Suprapubic skin (tissue), 4 donors: ENCODE results near the gene AKAP8. TPM values are rescaled to one million over a fixed set of nuclear protein-coding genes. Genes with fewer than 3 reads are reported as not detected.

ENCODE experiments used
- DNase-seq, 2 donors: peaks; one replicate each; pipeline ENCODE4 v3.0.0-alpha.2; 2019; ENCODE audit warnings: low spot score in 2 of 2
- H3K27ac ChIP-seq: fragments of 200-600 bp; sonication (generic); one replicate; pipeline ENCODE4 v1.5.1; 2019
- H3K27me3 ChIP-seq: fragments of 200-600 bp; sonication (generic); one replicate; pipeline ENCODE4 v1.5.1; 2019
- H3K36me3 ChIP-seq: fragments of 200-600 bp; sonication (generic); one replicate; pipeline ENCODE4 v1.5.1; 2019
- H3K4me1 ChIP-seq: fragments of 200-600 bp; sonication (generic); one replicate; pipeline ENCODE4 v1.5.1; 2019
- H3K4me3 ChIP-seq: fragments of 200-600 bp; sonication (generic); one replicate; pipeline ENCODE4 v1.5.1; 2019; ENCODE audit warnings: mild to moderate bottlenecking
- H3K9me3 ChIP-seq: fragments of 200-600 bp; sonication (generic); one replicate; pipeline ENCODE4 v1.5.1; 2019
- EP300 ChIP-seq: sonication (generic); formaldehyde crosslinking; IDR thresholded peaks from one replicate; pipeline ENCODE4 v1.6.1; 2017; ENCODE audit warnings: antibody characterized with exemption
- POLR2A ChIP-seq, 2 donors: fragments of 450-650 bp; IDR thresholded peaks; one replicate each; pipeline ENCODE4 v1.6.1; 2017; ENCODE audit warnings: antibody characterized with exemption in 2 of 2, mild to moderate bottlenecking in 2 of 2, moderate library complexity in 2 of 2
- POLR2AphosphoS5 ChIP-seq, 3 donors: sonication (generic); formaldehyde crosslinking; IDR thresholded peaks; one replicate each; pipeline ENCODE4 v1.6.1; 2017; ENCODE audit warnings: antibody characterized with exemption in 3 of 3
- WGBS: methylation state at CpG from one replicate; pipeline ENCODE4 v1.1.5; 2018; 5-methylcytosine and 5-hydroxymethylcytosine counted together
- total RNA-seq, 4 donors: library from RNA; depleted of rRNA; stranded (reverse); fragments of >200 nt; gene quantifications; one replicate each; pipeline ENCODE4 v1.1.0, GENCODE V29; 2016
- TF ChIP-seq, protein P1 (sequence below), 2 donors: fragments of 200-600 bp in 1 of 2; fragments of 450-650 bp in 1 of 2; sonication (generic) in 1 of 2; IDR thresholded peaks; one replicate each; pipeline ENCODE4 v1.5.1; 2016 to 2019; ENCODE audit warnings: antibody characterized with exemption in 2 of 2, mild to moderate bottlenecking in 1 of 2, moderate library complexity in 1 of 2

Gene AKAP8
- 10 to 100 TPM; 25.3 to 77.9 (median 41.6) TPM for total RNA-seq

DNA sequence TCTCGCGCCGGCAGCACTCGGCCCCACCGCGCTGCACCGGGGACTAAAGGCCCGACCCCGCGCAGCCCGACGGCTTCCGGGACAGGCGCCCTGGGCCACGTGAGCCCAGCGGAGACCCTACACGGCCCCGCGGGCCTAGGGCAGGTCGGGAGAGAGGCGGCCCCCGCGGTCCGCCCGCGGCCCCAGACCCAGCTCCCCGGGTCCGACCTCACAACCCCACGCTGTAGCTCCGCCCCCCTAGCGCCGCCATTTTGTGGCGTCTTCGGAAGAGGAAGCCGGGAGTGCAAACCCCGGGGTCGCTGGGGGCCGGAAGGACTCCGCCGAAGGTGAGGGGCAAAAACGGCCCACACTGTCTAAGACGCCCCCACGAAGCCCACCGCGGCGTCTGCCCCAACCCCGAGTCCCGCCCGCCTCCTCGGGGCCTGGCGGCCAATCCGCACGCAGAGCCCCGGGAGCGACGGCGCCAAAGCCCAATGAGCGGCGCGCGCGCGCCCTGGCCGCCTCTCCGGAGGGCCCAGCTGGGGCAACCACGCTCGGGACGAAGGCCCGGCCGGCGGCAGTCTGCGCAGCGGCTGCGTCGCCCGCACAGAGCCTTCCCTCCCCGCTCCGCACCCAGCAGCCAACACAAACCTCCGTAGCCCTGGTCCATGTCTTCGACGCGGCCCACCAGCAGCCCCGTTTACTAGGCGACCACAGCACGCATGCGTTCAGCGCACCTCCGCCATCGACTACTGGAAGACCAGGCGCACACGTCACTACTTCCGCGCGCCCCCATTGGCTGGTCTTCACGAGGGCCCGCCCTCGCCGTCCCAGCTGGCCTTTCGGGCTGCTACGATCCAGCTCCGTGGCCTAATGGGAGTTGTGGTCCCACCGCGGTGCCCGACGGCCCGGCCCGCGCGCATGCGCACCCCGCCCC lies at the start of gene AKAP8:
AKAP8 (minus strand) TSS at position 705 of the 916 bp plus-strand sequence; CDS start at position 649, 56 bp downstream.
- H3K4me3 ChIP-seq: peak within 1 kb of the TSS; percentile 65
- H3K27me3 ChIP-seq: no peaks in the 10 kb centered on the region
- peaks cover 53% of the 10 kb centered on the region for H3K4me1 ChIP-seq
- under 1% methylated on average over 26 of the region's 111 CpGs for WGBS
- H3K27ac ChIP-seq: peak within 1 kb of the TSS; percentile 92
- no peaks in the 10 kb centered on the region for H3K9me3 ChIP-seq
- peaks cover 6% of the 10 kb centered on the region for H3K36me3 ChIP-seq
- TF ChIP-seq, protein P1, sequence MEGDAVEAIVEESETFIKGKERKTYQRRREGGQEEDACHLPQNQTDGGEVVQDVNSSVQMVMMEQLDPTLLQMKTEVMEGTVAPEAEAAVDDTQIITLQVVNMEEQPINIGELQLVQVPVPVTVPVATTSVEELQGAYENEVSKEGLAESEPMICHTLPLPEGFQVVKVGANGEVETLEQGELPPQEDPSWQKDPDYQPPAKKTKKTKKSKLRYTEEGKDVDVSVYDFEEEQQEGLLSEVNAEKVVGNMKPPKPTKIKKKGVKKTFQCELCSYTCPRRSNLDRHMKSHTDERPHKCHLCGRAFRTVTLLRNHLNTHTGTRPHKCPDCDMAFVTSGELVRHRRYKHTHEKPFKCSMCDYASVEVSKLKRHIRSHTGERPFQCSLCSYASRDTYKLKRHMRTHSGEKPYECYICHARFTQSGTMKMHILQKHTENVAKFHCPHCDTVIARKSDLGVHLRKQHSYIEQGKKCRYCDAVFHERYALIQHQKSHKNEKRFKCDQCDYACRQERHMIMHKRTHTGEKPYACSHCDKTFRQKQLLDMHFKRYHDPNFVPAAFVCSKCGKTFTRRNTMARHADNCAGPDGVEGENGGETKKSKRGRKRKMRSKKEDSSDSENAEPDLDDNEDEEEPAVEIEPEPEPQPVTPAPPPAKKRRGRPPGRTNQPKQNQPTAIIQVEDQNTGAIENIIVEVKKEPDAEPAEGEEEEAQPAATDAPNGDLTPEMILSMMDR (IDR thresholded peaks at IDR 0.05): no peak
- TF ChIP-seq POLR2AphosphoS5 (IDR thresholded peaks at IDR 0.05): peak; percentile 16 to 96 (median 91)
- TF ChIP-seq POLR2A (IDR thresholded peaks at IDR 0.05): peak; percentile 73 to 81
- no peak for TF ChIP-seq EP300
- DNase-seq: peak; percentile 98 to 99

DNA sequence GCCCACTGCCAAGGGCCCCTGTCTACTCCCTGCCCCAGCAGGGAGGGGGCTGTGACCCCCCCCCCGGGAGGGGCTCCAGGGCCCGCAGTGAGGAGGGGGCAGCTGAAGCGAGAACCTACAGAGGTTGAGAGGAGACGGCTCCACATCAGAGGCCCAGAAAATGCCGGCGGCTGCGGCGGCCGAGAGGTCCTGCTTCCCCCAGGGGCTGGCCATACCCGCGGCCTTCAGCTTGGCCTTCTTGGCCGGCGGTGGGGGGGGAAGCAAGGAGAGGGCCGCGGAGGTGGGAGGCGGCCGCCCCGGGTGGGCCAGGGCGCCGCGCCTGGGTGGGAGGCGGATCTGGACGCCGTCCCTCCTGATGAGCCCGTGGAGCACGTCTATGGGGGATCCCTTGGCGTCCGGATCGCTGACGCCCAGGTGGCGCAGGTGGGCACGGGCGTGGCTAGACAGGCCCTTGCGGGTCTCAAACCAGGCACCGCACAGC lies 48.4 kb upstream of the AKAP8 start:
- Histone ChIP-seq H3K4me3 (no peak overlapping the region), H3K4me1 (peaks cover 32% of the 10 kb centered on the region), H3K9me3 (no peaks in the 10 kb centered on the region), H3K36me3 (peaks cover 69% of the 10 kb centered on the region), H3K27ac (no peak overlapping the region), H3K27me3 (no peaks in the 10 kb centered on the region)
- 91% methylated on average over 8 of the region's 35 CpGs for WGBS
- no peak for DNase-seq
- TF ChIP-seq EP300 (no peak), POLR2AphosphoS5 (IDR thresholded peaks at IDR 0.05) (no peak), POLR2A (IDR thresholded peaks at IDR 0.05) (no peak)
- TF ChIP-seq, protein P1 (IDR thresholded peaks at IDR 0.05): no peak

DNA sequence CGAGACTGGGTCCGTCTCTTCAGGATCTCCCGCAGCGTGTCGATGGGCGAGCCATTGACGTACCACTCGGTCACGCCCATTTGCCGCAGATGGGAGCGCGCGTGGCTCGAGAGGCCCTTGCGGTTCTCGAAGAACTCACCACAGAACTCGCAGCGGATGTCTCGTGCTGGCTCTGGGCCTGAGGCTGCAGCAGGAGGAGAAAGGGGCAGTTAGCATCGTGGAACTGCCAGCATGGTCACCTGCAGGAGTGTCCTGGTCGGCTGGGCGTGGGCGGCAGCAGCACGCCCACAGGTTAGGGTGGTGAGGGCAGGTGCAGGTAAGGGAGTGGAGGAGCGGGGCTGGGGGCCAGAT lies 47.7 kb upstream of the AKAP8 start:
- no peak for DNase-seq
- Histone ChIP-seq H3K36me3 (peaks cover 76% of the 10 kb centered on the region), H3K27ac (no peak overlapping the region), H3K27me3 (no peaks in the 10 kb centered on the region), H3K9me3 (no peaks in the 10 kb centered on the region), H3K4me1 (peaks cover 31% of the 10 kb centered on the region), H3K4me3 (no peak overlapping the region)
- TF ChIP-seq, protein P1 (IDR thresholded peaks at IDR 0.05): no peak
- TF ChIP-seq POLR2AphosphoS5 (IDR thresholded peaks at IDR 0.05) (no peak), EP300 (no peak), POLR2A (IDR thresholded peaks at IDR 0.05) (no peak)
- 97% methylated on average over 24 of the region's 25 CpGs for WGBS

DNA sequence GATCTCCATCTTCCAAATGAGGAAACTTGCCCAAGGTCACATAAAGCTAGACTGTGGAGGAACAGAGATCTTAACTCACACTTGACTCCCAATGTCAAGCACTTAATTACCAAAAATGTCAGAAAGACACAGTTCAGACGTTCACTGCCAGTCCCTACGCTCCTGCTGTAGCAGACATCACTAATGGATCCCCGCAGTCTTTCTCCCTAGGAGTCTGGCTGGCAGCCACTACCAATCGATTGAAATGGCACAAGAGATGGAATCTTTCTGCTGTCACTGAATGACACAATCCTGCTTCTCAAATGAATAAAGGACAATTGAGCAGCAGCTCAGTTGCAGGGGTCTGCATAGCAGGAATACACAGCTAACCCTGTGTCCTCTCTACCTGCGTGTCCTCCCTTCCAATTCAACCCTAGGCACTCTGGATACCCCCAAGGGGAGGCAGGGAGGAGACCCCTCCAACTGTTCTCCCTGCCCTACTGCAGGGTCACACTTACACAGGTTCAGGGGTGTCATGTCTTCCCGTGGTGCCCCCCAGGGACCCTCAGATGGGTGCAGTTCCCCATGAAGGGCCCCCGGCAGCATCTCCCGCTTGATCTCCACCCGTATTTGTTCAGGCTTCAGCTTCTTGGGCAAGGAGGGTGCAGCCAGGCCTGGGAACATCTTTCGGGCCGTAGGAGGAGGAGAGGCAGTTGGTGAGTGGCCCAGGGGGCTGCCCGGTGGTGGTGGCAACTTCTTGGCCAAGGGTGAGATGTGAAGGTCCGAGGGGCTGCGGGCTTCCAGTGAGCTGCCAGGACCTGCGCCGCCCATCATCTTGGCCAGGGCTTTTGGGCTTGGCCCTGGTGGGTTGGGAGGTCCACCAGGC lies 47.1 kb upstream of the AKAP8 start:
- H3K27ac ChIP-seq: no peak overlapping the region
- TF ChIP-seq EP300 (no peak), POLR2AphosphoS5 (IDR thresholded peaks at IDR 0.05) (no peak), POLR2A (IDR thresholded peaks at IDR 0.05) (no peak)
- TF ChIP-seq, protein P1 (IDR thresholded peaks at IDR 0.05): no peak
- no peaks in the 10 kb centered on the region for H3K9me3 ChIP-seq
- WGBS: 79% methylated on average over 12 of the region's 16 CpGs
- peaks cover 82% of the 10 kb centered on the region for H3K36me3 ChIP-seq
- peaks cover 29% of the 10 kb centered on the region for H3K4me1 ChIP-seq
- H3K27me3 ChIP-seq: no peaks in the 10 kb centered on the region
- H3K4me3 ChIP-seq: no peak overlapping the region
- DNase-seq: no peak
